Measurements from ENCODE around the gene MAP3K5.
"Not testable (repeated sequence)": the region's sequence is repeated elsewhere in the genome, so short reads cannot be mapped to it uniquely, and the experiment has no call there.

The MAP3K5 gene
- 141 to 356 (median 207) reads per million in 18 experiments for total RNA-seq

GRCh38 chr6:136792410-136793262, at the start of gene MAP3K5:
MAP3K5 (minus strand) TSS chr6:136792477; CDS start chr6:136792157, 320 bp downstream.
- peak; percentile 92 to 96 for DNase-seq

- no peak for DNase-seq
Observed at GRCh38 chr6:136840276-136841001, 48.2 kb upstream of the MAP3K5 start.

DNA sequence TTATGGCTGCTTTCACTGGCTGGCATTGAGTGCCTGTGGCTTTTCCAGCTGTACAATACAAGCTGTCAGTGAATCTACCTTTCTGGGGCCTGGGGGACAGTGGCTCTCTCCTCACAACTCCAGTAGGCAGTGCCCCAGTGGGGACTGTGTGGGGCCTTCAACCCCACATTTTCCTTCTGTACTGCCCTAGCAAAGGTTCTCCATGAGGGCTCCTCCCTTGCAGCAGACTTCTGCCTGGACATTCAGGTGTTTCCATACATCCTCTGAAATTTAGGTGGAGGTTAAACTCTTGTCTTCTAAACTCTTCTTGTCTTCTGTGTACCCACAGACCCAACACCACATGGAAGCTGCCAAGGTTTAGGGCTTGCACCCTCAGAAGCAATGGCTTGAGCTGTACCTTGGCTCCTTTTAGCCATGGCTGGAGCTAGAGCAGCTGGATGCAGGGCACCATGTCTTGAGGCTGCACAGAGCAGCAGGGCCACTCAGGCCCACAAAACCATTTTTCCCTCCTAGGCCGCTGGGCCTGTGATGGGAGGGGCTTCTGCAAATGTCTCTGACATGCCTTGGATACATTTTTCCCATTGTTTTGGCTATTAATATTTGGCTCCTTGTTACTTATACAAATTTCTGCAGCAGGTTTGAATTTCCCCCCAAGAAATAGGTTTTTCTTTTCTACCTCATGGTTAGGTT, 39.7 kb upstream of the MAP3K5 start:
- no peak for DNase-seq

- no peak for DNase-seq
Observed at GRCh38 chr6:136826216-136826615, 33.9 kb upstream of the MAP3K5 start.

GRCh38 chr6:136823128-136823660, 30.9 kb upstream of the MAP3K5 start:
- DNase-seq = no peak

- DNase-seq = peak; percentile 90 to 93
Observed at GRCh38 chr6:136822376-136823127, 30.3 kb upstream of the MAP3K5 start, which contains the start of gene PEX7. PEX7 (plus strand) TSS chr6:136822592; CDS start chr6:136822666, 74 bp downstream.

DNA sequence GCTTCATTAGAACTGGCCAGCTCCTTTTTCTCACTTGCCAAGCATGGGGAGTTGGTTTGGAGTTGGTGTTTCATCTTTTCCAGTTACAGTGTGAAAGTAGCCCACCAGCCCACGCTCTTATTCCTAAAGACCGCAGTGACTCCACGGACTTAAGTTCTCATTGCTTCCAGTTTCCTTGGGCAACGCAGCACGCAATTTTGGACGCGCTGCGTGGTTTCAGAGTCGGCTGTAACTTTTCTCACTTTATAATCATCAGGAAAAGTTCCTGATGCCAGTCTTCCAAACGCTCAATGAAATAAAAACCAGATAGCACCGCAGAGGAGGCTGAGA, 29.7 kb upstream of the MAP3K5 start:
- peak; percentile 51 to 68 for DNase-seq

DNA sequence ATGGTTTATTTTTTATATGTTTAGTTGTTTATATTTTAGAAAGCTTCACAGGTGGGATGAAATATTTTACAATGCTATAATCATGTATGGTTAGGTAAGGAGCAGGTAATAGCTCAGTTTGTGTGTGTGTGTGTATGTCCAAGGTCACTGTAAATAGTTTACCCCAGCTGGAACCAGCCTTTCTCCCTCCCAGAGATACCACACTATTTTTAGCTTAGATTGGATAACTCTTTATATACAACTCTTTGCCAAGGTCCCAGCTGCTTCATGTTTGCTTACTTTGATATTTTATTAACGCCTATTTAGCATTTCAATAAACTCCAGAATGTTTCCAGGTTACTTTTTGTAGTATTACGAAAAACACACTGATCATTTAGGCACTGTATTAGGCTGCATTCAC, 28.3 kb upstream of the MAP3K5 start:
- DNase-seq = no peak

DNA sequence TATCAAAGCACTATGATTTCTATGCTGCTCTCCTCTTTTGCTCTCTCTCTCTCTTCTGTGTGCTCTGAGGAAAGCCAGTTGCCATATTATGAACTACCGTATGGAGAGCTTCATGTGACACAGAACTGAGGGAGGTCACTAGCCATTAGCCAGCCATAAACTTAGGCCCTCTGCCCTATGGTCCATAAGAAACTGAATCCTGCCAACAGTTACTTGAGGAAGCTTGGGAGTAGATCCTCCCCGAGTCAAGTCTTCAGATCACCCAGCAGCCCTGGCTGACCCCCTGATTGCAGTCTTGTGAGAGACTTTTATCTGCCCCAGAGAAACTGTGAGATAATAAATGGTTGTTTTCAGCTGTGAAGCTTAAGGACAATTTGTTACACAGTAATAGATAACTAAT, 24.4 kb upstream of the MAP3K5 start:
- DNase-seq = no peak

DNA sequence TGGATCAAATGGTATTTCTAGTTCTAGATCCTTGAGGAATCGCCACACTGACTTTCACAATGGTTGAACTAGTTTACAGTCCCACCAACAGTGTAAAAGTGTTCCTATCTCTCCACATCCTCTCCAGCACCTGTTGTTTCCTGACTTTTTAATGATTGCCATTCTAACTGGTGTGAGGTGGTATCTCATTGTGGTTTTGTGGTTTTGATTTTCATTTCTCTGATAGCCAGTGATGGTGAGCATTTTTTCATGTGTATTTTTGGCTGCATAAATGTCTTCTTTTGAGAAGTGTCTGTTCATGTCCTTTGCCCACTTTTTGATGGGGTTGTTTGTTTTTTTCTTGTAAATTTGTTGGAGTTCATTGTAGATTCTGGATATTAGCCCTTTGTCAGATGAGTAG, 23.3 kb upstream of the MAP3K5 start:
- DNase-seq = not testable (repeated sequence)

- no peak for DNase-seq
Observed at GRCh38 chr6:136812174-136812573, 19.9 kb upstream of the MAP3K5 start.

DNA sequence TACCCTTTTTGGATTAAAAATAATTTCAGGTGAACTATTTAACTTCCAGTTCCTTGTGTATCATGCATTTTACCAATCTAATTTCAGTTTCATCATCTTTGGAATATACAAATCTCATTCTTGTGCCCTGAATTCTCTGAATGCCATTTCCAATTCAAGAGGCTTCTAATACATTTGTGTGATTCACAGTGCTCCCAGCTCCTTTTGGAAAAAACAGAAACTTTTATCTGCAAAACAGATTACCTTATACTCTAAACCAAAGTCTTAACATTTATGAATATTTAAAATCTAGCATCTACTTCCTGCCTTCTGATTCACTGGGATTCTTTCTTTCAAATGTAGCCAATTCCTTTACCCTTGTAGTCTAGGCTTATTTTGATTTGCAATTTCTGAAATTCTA, 19.0 kb upstream of the MAP3K5 start:
- no peak for DNase-seq

DNA sequence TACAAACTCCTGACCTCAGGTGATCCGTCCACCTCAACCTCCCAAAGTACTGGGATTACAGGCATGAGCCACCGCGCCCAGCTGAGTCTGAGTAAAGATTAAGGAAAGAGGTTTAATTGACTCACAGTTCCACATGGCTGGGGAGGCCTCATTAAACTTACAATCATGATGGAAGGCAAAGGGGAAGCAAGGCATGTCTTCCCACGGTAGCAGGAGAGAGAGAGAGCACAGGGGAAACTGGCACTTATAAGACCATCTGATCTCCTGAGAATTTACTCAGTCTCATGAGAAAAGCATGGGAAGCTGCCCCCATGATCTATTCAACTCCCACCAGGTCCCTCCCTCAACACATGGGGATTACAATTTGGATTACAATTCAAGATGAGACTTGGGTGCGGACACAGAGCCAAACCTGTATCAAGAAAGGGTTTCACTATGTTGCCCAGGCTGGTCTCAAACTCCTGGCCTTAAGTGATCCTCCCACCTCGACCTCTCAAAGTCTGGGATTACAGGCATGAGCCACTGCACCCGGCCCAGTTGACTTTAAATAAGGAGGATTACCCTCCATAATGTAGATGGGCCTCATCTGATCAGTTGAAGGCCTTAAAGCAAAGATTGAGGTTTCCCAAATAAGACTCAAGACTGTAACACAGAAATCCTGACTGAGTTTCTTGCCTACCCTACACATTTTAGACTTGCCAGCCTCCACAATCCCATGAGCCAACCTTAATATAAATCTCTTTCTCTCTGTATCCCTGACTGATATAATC, 17.0 kb upstream of the MAP3K5 start:
- DNase-seq = peak; percentile 6 to 44

DNA sequence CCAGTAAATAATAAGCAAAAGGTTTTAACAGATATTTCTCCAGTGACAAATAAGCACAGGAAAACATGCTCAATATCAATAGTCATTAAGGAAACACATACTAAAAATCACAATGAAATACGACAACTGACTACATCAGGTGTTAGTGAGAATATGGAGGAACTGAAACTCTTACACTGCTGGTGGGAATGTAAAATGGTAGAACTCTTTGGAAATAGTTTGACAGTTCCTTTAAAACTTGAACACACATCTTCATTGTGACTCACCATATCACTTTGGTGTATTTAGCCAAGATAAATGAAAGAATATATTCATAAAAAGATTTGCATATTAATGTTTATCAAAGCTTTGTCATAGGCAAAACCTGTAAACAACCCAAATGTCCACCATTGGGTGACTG, 11.3 kb upstream of the MAP3K5 start:
- DNase-seq = peak; percentile 38 to 50

- DNase-seq = no peak
Observed at GRCh38 chr6:136801581-136801980, 9.3 kb upstream of the MAP3K5 start.

GRCh38 chr6:136798044-136798443, 5.8 kb upstream of the MAP3K5 start:
- no peak for DNase-seq

- DNase-seq = no peak
Observed at GRCh38 chr6:136795996-136796395, 3.7 kb upstream of the MAP3K5 start.

DNA sequence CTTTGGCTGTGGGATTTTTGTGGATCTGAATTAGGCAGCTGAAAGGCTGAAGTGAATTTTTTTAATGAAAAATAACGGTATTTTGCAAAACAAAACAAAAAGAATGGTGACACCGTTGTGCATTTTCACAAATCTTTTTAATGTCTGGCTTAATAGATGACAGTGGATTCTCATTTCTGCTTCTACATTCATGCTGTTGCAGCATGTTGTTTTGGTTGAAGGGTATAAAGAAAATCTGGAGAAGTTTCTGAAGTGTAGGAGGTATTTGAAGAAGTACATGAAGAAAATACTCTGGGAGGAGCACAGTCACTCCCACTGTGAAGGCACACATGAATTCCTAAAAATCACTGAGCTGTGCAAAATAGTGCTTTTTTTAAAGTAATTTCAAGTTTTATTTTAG, 3.1 kb upstream of the MAP3K5 start:
- peak; percentile 58 to 74 for DNase-seq

DNA sequence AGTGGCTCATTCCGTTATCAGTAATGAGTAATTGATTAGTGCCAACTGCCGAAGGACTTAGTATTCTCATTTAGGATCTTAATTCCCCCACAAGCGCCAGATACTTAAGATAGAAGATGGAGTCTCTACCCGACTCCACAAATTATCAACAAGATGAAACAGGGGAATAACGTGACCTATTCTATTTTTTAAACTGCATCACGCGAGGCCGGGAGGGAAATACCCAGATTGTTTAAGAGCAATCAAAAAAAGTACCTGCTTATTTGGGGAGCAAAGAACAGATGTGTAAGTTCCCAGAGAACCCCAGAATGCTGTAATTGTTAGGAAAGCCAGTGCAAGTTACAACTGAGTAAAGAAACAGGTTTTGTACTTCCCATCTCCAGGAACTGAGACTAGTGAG, 1.1 kb upstream of the MAP3K5 start:
- DNase-seq = no peak

- peak in 1 of 2 donors; percentile 11 for DNase-seq
Observed at GRCh38 chr6:136792095-136792409, 225 bp downstream of the MAP3K5 start.

DNA sequence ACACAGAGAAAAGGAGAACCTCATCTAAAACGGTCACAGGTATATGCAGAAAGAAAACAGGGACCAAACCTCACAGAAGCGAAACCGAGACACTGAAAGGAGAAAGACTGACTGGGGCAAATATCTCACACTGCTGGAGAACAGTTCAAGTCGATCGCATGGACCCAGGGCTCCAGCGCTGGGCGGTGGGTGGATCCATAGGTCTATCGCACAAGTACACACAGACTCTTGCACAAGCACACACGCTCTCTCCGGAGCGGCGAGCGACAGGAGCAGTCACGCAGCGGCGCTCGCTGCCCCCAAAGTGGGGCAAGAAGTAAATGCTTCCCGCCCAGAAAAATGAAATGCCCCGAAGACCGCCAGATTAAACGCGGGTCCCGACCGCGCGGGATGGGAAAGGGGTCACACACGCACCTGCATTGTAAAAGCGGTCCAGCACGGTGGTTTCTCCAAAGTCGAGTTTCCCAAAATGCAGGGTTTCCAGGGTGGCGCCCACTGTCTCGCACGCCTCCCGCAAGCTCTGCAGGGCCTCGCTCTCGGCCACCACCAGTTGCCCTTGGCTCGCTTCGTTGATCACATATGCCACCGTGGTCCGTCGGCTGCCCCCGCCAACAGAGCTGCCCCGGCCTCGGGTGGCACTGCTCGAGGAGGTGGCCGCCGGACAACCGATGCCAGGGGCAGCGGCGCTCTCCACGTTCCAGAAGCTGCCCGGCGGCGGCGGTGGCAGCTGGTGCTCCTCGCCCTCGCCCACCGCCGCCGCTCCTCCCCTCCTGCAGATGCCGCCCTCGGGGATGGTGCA, 782 bp downstream of the MAP3K5 start:
- DNase-seq = peak; percentile 69 to 84

Measured in inflammatory macrophage (primary cell).